IPS-NIHi7 (cell line): ENCODE results near the gene LCP1.
A peak's percentile ranks its signal among the peaks of the same experiment; 100 is the strongest.
"Not testable (repeated sequence)": the region's sequence is repeated elsewhere in the genome, so short reads cannot be mapped to it uniquely, and the experiment has no call there.

Source experiments
- DNase-seq: peaks from one replicate; pipeline ENCODE4 v3.0.0; 2012; ENCODE audit warnings: mixed read lengths; ENCODE audit errors: extremely low spot score

LCP1 gene, protein sequence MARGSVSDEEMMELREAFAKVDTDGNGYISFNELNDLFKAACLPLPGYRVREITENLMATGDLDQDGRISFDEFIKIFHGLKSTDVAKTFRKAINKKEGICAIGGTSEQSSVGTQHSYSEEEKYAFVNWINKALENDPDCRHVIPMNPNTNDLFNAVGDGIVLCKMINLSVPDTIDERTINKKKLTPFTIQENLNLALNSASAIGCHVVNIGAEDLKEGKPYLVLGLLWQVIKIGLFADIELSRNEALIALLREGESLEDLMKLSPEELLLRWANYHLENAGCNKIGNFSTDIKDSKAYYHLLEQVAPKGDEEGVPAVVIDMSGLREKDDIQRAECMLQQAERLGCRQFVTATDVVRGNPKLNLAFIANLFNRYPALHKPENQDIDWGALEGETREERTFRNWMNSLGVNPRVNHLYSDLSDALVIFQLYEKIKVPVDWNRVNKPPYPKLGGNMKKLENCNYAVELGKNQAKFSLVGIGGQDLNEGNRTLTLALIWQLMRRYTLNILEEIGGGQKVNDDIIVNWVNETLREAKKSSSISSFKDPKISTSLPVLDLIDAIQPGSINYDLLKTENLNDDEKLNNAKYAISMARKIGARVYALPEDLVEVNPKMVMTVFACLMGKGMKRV

DNA sequence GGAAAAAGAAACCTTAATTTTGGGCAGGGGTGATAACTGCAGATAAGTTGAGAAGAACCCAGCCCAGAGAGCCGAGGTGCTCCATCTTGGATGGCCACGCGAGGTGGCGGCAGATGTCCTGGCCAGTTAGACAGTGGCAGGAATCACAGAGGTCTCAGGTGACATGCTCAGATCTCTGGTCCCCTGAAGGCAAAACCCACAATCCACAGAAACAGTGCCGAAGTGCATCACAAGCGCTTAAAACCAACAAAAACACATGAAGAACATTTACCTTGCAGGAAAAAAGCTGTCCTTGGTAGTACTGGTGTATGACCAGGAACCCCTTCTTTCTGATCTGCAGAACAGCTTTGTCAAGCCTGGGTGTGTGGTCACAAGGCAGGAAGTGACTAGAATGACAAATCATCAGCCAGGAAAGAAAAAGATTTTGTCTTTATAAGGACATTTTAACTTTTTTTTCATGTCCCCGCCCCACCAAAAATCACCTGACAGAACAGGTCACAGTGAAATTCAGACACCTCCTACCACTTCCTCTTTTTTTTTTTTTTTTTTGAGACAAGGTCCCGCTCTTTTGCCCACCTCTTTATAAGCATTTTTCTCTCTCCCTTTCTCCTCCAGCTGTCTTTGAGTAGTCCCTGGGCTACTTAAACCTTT is at the start of gene LCP1:
LCP1 (minus strand) TSS at position 338 of the 651 bp plus-strand sequence. CDS start 22,515 bp downstream, outside the sequence.
- no peak for DNase-seq

DNA sequence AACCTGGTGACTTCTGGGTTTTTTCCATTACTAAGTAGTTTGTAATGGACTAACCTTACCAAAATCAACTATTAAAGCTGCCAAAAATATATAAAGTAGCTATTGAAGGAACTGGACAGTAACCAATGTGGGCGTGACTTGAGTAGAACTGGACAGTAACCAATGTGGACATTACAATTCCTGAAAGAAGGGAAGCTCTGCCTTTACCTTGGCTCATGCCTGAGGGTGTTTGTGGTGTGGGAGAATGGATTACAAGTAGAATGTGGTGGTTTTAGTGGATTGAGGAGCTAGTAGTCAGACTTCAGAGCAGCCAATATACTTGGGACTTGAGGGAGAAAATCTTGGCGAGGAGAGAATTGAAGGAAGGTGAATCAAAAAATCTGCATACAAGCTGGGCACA is 47.3 kb upstream of the LCP1 start:
- no peak for DNase-seq

DNA sequence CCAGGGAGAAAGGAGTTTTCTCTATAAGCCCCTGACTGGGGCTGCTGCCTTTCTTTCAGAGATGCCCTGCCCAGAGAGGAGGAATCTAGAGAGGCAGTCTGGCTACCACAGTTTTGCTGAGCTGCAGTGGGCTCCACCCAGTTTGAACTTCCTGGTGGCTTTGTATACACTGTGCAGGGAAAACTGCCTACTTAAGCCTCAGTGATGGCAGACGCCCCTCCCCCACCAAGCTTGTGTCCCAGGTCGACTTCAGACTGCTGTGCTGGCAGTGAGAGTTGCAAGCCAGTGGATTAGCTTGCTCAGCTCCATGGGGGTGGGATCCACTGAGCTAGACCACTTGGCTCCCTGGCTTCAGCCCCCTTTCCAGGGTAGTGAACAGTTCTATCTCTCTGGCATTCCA is 38.3 kb upstream of the LCP1 start:
- DNase-seq, result not testable (repeated sequence)

DNA sequence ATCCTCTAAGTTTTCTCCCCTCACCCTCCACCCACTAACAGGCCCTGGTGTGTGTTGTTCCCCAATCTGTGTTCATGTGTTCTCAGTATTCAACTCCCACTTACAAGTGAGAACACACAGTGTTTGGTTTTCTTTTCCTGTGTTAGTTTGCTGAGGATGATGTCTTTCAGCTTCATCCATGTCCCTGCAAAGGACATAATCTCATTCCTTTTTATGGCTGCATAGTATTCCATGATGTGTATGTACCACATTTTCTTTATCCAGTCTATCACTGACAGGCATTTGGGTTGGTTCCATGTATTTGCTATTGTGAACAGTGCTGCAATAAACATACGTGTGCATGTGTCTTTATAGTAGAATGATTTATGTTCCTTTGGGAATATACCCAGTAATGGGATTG is 32.8 kb upstream of the LCP1 start:
- not testable (repeated sequence) for DNase-seq

DNA sequence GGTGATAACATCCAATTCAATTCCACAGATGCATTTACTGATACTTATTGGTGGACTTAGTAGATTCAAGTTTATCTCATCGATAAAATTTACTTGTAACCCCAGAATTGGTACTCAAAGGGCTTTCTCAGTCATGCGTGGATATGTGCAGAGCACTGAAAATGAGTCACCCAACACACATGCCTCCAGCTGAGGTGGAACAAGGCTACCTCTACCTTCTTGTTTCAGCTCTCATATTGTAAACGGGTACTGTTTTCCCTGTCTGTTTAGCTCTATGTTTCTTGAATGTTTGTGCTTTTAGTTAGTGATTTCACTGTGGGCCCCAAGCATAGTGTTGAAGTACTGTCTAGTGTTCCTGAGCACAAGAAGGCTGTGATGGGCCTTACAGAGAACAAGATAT is 31.3 kb upstream of the LCP1 start:
- no peak for DNase-seq

DNA sequence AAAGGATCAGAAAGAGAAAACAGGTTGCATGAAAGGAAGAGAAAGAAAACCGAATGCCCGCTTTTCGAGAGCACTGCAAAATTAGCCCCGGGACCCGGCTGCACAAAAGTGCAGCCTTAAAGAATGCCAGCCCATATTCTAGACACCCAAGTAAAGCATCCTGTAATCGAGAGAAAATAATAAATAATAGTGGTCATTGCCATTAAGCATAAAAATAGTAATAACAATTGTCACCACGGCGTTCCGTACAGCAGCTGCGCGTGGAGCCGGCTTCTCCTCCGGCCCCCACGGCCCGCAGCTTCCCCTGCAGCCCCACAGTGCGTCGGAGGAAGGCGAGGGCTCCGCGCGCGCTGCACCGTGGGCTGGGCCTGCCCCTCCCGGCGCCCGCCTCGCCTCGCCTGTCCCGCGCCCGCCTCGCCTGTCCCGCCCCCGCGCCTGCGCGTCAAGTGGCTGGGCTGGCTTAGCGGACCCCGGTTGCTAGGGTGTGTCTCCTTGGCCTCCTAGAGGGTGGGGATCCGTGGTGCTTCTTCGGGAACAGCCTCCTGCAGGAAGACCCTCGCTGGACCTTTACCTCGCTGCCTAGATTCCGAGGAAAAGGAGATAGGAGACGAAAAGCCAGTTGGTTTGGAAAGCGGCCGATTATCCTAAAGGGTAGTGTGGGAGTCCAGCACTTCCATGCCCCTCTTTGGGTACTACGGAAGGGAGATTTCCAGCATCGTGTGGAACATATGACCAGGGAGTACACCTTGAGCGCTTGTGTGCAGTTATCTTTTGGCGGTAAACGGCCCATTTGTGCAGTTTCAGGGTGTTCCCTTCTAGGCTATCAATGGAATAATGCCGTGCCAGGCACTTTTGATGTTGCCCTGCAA is 29.7 kb upstream of the LCP1 start, which contains the start of gene LRRC63:
LRRC63 (plus strand) TSS at position 446 of the 869 bp plus-strand sequence. CDS start 1,107 bp downstream, outside the sequence.
- DNase-seq, result peak; percentile 82

DNA sequence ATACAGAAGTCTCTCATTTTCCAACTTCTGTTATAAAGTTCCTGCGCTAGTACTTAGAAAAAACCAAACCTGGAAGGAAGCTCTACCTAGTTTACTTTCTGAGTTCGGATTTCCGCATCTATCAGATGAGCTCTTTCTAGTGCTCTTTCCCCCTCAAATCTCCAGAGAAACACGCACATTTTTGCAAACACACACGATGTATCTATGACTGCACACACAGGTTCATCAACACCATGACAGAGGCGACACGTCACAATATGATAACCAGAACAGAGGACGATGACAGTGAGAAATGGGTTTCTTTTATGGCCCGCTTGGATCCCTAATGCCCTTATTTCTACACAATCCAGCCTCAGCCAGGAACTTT is 29.1 kb upstream of the LCP1 start:
- no peak for DNase-seq

DNA sequence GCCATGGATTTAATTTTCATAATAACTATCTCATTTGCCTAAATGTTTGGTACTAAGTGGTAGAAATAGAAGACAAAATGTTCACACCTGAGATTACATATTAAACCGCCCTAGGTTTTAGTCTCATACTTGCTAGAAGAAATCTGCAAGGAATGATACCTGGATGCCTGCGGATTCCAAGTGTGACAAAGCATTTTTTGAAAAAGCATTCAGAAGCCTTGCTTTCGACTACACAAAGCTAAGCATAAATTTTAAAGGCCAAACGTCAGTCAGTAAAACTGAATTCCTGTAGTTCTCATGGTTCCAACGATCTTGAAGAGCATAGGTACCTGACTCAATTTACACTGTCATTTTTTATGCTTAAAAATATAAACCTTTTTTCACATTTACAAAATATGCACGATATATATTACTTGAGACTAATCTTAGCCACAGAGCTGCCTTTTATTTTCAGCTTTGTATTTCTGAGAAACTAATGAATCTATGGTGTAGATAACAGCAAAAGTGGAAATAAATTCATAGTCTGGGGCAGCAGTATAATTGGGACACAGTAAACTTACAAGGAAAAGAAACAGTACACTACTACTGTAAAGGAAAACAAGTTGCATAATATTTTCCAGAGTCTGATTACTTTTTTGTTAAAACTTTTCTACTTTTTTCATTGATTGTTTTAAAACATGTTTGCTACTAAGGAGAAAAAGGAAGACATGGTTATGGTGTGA is 28.5 kb upstream of the LCP1 start:
- DNase-seq, result no peak

DNA sequence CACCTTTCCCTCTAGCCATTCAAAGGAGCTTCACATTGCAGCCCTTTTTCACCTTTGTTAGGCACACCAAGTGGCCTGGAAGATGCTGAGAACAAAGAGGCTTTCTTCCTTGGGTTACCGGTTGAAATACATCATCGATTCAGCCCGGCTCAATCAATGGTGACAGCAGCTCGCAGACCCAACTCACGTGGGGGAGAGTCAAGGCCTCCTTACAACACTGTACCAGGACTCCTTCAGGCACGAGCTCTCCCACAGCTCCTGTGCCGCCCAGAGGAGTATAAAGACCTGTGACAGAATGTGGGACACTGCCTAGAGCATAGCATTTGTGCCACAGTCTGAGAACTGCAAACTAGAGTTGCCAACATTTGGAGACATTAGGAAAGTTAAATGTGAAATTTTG is 25.9 kb upstream of the LCP1 start:
- no peak for DNase-seq

DNA sequence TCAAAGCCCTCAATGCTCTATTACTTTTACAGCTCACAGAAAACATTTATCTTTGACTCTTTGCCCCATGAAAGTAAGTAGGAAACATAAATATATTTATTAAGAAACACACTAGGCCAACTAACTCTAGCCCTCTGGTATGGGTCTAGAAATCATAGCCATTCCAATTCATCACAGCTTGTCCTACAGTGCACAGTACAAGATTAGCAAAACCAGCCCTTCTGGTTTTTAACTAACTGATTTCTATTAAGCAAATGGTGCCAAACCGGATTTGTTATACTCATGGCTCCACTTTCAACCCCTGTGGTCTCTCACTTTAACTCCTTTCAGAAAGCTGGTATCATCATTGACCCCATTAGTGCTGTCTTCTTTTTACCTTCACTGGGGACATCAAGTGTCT is 24.2 kb upstream of the LCP1 start:
- no peak for DNase-seq

DNA sequence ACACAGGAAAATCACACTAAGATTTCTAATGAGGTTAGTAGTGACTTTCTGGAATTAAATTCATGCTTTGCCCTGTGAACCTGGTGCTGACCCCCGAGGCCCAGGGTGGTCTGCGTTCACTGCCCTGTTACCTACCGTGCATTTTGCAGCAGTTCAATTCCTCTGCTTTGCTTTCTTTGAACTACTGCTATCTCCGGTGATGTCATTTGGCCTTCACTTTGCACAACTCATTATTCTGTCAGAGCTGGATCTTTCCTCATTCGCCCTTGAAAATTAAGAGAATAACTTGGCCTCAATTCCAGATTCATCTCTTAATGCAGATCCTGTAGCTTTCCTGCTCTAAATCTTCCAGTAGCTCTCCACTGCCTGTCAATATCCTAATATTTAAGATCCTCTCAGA is 21.0 kb upstream of the LCP1 start:
- no peak for DNase-seq

DNA sequence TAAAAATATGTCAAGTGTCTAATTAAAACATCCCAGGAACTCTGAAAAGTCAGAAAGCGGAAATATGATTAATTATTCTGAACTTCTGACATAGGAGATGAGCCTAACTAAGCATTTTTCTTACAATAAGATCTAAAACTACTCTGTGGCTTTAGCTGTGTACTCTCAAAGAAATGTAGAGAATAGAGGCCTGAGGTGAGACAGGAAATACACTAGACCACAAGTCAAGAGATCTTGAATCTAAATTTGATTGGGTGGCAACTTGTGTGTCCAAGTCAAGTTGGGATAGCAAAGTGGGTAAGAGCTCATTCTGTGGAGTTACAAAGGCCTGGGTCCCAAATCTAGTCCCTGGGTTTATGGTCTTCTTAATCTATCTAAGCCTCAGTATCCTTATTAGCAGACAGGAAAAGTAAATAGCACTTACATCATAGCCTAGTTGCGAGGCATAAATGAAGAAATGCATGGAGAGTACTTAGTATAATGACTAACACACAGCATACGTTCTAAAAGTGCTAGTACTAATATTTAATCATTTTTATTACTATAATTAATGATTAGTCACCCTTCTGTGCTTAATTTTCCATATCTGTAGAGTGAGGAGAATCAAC is 20.3 kb upstream of the LCP1 start:
- no peak for DNase-seq

DNA sequence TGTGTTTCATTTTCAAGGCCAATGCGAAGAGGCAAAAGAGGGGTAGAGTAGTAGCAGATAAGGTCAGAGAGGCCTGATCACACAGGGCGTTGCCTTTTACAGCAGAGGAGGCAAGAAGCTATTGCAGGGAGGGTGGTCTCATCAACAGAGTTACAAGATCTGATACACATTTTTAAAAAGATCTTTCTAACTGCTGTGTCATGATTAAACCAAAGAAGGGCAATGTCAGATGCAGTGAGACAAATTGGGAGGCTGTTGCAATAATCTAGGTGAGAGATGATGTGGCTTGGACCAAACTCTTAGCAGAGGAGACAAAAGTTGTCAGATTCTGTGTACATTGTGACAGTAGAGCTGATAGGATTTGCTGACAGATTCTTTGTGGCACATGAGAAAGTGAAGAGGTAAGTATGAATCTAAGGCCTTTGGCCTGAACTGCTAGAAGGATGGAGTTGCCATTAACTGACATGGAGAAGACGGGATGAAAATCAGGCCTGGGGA is 16.8 kb upstream of the LCP1 start:
- no peak for DNase-seq

DNA sequence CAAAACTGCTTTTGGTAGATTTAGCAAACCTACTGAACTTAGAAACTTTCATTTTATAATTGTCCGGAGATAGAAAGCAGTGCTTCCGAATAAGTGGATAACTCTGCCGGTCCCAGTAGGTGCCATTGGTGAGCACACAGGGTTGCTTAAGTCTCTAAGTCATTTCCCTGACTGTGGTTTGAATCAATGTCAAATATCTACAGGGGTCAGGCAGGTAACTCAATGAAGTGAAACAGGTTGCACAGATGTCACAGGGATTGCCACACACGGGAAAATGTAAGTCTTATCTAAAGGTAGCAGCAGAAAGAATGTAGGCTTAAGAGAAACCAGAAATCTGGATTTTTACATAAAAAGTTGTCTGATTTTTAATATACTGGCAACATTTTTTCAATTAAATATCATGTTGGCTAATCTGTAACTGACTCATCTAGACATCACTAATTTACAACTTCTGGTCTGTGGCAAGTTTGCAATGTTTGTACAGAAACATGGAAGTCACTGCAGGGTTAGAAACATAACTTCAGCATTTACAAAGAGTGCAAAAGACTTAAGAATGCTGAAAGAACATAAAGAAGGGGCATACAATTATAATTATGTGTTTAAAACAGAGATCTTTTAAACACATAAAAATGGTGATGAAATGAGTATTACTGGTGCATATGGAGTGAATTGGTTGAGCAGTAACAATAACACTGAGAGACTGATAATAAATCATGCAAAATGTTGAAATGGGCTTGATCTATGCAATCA is 15.5 kb upstream of the LCP1 start:
- DNase-seq, result no peak

DNA sequence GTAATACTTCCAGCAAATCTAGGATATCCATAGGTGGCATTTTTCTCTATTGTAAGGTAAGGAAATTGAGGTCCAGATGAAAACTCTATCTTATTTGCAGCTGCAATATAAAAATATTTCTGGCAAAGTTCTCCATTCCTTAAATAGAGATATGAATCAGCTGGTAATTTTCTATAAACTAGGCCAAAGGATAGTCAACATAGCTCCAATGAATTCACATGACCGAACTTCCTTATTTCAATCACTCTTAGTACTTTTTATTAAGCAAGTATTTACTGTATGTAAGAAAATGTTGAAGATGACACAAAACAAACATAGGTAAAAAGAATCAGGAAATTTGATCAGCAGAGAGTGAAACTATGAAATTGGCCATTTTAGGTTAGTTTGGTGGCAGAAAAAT is 13.0 kb upstream of the LCP1 start:
- DNase-seq, result no peak

DNA sequence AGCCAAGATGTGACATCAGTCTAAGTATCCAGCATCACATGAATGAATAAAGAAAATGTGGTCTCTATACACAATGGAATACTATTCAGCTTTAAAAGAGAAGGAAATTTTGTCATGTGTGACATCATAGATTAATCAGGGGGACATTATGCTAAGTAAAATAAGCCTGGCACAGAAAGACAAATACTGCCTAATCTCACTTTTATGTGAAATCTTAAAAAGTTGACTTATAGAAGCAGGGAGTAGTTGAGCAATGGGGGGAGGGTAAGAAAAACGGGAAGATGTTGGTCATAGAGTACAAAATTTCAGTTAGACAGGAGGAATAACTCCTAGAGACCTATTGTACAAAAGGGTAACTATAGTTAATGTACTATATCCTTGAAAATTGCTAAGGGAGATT is 10.4 kb upstream of the LCP1 start:
- no peak for DNase-seq

DNA sequence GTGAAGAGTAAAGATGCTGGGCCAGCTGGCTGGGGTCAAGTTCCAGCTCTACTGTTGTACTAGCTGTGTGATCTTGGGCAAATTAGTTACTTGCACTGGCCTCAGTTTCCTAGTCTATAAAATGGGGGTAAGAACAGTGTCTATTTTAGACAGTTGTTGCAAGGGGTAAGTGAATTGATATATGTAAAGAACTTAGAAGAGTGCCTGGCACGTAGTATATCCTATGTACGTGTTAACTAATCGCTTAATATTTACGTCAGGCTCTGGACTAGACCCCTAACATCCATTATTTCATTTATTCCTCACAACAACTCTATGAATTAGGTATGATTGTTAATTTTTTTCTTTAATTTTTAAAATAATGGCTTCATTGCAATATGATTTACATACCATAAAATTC is 3.7 kb upstream of the LCP1 start:
- no peak for DNase-seq

DNA sequence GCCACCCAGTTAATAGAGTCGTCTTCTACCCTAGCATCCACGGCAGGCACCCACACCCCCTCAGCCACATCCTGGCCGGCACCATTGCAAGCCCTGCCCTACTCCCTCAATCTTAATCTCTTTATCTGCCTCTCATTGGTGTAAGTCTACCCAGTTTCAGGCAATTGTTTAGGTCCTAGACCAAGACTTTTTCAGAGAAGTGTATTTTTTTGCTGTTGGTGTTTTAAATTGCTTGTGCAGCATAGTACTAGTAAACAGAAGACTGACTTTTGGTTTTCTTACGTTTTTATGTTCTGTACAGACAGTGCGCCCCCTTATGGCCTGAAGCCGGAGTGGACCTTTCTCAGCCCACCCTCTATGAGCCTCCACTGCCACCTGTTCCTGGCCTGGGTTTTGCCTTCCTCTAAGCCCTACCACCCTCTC is 2.3 kb upstream of the LCP1 start:
- DNase-seq, result peak; percentile 79

DNA sequence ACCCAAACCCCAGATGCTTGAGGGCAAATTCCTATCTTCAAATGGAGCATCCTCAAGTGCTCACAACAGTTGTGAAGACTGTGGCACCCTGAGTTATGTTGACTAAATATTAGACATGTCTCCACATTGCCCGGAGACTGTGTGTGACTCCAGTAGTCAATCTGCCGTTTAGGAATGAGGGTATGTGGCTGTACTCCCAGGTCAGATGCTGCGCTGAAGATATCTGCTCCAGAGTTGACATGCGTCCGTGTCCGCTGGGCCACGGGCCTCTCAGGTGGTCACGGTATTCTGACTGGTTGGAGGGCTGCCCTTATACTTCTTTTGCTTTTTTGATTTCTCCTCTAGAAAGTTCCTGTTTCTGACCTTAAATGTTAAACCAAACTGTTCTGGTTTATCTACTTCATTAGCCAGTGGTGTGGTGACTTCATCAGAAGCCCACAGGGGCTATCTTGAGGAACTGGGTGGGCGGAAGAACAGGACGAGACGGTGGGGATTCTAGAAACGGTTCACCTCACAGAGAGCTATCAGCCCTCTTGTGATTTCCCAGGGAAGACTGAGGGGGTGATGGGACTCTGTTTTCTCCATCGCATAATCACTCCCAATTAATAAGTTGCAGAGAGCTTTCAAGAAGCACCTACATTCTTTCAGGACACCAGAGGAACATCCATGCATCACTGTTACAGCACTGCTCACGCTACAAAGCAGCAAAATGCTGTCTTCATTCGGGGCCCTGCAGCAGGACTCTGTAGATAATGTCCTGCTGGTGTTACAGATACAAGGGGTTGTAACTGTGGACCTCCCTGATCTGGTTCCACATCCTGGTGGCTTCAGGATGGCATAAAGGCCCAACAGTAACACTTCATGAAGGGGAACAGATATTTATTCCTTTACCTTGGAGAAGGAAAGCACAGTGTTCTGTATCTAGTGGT is 1.3 kb upstream of the LCP1 start:
- DNase-seq, result no peak
